Left lobe of liver (tissue), 2 donors: ENCODE data around the gene VSIG10L2. TPM values are rescaled to one million over a fixed set of nuclear protein-coding genes. Genes with fewer than 3 reads are reported as not detected.

Source experiments
- ATAC-seq: fragments of 200-7000 bp; cut with Tn5 transposase; one replicate; pipeline ENCODE4 v1.9.1; 2020; ENCODE audit warnings: mild to moderate bottlenecking, moderate library complexity
- DNase-seq: peaks from one replicate; pipeline ENCODE4 v3.0.0-alpha.2; 2020; ENCODE audit warnings: low spot score
- total RNA-seq: library from RNA; stranded (reverse); gene quantifications from one replicate; pipeline ENCODE4 v1.2.1, GENCODE V29; 2021
- donor health status: DM: no; HTN: no; CAD: no; lungs with moderate emphysema.
- donor health status: DM: no; HTN: yes; CAD: no.

Gene VSIG10L2
- total RNA-seq, 1 donor from 2014 or later, result not detected

DNA sequence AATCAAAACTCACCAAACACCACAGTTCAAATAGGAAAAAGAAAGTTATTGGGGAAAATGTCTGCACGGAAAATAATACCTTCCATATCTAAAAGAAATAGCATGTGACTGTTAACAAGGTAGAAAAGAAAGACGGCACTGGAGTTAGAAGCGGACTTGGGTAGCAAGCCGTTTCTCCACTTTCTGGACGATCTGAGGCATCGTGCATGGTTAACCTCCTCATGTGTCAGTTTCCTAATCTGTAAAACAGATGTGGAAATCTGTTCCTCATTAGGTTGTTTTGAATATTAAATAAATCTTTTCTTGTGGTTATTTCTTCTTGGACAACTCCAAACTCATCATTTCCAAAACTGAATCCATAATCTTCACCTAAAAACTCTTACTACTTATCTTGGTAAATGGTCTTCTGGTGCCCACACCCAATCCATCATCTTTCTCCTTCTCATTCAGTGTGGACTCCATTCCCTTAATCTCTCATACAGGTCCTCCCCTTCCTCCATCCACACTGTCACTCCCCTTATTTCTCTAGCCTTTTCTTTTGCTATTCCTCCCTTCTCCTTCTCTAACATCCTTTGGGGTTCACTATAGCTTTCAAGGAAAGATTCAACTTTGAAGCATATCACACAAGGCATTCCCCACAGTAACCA lies 53.5 kb downstream of the VSIG10L2 start:
- no peak for ATAC-seq
- DNase-seq, result no peak

- DNase-seq (no peak), ATAC-seq (no peak)
Observed at GRCh38 chr11:126002181-126002580, 56.3 kb downstream of the VSIG10L2 start.

Other genes with a start within 250 kb of the VSIG10L2 start
- gene PATE1, start 199.8 kb upstream of the VSIG10L2 start, total RNA-seq, result not detected
- not detected for gene PATE2, start 167.2 kb upstream of the VSIG10L2 start, total RNA-seq
- not detected for gene PATE3, start 157.9 kb upstream of the VSIG10L2 start, total RNA-seq
- not detected for gene PATE4, start 112.7 kb upstream of the VSIG10L2 start, total RNA-seq
- 2.9 TPM for gene HYLS1, start 58.4 kb upstream of the VSIG10L2 start, total RNA-seq
- gene PUS3, start 42.8 kb upstream of the VSIG10L2 start, total RNA-seq, result 19.1 TPM
- gene DDX25, start 41.5 kb upstream of the VSIG10L2 start, total RNA-seq, result 0.15 TPM
- 5.3 TPM for gene CDON, start 116.8 kb downstream of the VSIG10L2 start, total RNA-seq